HG02943 (cell line): ENCODE data around the gene C11orf24.

Experiments
- ATAC-seq: cut with Tn5 transposase; IDR thresholded peaks from one replicate; pipeline ENCODE4 v1.9.1; 2021; ENCODE audit warnings: mild to moderate bottlenecking, low read depth, moderate library complexity; ENCODE audit not compliant: unreplicated experiment

Gene C11orf24

DNA sequence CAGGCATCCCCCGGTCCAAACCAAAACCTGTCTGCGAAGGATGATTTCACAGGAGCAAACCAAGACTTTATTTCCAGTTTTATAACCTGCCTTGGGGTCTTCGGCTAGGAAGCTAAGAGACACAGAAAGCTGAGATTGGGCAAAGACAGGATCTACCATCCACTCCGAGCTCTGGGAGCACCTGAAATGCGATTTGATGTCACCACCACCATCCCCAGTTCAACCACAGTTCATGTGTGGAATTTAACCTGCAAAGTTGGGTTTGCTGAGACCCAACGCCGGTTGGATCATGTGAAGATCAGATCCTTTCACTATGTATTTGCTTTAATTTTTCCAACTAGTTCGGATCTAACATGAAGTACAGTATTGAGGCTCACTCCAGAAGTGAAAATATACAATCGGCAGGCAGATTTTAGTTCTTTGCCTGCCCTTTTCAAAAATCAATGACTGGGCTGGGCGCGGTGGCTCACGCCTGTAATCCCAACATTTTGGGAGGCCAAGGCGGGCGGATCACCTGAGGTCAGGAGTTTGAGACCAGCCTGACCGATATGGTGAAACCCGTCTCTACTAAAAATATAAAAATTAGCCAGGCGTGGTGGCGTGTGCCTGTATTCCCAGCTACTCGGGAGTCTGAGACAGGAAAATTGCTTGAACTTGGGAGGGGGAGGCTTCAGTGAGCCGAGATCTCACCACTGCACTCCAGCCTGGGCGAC lies 1.4 kb upstream of the C11orf24 start:
- ATAC-seq: no peak

DNA sequence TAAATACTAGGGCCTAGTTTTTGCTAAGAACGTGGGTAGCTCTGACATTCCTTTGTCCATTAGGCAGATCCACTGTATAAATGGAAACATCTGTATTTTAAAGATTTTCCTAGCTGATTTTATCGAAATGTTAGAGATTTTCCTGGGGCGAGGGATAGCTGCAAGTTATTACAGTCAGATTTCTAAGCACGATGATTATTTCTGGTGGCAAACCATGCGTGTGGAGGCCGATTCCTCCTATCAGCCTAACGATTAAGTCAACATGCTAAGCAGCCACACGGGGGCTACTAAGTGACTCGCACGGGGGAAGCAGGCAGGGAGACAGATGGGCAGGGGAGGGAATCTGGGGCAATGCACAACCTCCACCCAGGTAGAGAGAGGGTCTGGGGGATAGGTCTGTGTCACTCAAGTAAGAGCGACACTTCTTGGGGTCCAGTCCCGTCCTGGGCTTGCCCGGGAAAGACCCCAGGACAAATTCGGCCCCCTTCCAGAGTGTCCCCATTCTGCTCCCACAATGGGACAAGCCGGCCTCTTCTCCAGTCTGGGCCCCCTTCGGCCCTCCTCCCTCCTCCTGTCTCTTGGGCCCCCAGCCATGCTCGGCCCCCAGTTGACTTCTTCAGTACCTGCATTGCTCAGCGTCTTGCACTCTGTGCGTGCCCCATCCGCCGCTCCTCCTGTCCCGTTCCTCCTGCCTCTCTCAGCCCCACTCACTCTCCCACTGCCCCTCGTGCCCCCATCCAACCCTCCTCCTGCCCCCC lies 571 bp downstream of the C11orf24 start:
- ATAC-seq: peak; percentile 20

DNA sequence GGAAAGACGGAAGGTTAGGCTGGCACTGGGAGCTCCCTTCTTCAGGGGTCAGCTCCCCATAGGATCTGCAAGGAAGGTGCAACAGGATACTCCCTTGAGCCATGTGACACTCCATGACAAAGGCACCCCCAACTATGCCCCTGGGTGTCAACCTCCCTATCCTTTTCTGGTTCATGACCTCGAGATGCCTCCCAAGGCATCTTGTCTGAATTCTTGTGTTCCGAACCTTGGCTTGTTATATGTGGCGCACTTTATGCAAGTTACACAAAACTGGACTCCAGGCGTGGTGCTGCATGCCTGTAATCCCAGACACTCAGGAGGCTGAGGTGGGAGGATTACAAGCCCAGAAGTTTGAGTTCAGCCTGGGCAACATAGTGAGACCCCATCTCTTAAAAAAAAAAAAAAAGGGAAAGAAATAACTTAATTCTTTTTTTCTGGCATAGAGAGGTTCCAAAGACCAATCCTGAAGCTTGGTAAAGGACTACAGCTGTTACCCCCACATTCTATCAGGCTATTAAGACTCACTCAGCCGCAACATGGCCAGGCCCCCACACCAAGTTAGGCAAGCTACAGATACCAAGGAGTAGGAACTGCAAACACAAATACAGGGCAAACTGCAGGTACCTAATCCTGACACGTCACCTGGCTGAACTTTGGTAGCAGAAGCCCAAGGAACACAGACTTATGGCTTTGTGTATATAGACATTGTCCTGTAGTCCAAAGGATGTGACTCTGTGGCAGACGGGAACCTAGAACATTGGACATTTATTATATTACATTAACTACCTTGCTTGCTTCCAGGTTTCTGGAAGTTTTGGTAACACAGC lies 1.4 kb downstream of the C11orf24 start:
- no peak for ATAC-seq

DNA sequence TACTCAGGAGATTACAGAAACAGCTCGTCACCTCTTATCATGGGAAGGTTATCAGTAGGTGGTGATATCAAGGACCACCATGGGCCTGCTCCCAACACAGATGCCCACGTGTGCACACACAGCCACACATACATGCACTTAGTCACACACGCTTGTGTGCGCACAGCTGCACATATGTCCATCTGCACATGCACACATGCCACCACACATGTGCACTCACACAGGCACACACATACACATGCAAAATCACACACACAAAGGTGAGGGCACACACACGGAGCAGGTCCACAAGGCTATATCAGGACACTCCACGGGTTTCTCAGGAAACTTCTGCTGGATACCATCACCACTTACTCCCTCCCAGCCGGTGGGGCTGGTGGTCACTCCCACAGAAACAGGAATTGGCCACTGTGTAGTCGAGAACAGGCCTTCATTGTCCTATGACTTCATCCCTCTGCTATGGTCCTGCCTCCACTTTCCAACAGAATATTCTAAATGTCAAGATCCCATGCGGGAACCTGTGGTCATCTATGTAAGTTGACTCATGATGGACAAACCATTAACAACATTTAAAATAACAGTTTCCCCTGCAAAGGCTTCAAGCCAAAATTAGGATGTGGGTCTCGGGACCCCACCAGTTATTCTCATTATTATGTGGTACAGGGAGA lies 2.2 kb downstream of the C11orf24 start:
- no peak for ATAC-seq

DNA sequence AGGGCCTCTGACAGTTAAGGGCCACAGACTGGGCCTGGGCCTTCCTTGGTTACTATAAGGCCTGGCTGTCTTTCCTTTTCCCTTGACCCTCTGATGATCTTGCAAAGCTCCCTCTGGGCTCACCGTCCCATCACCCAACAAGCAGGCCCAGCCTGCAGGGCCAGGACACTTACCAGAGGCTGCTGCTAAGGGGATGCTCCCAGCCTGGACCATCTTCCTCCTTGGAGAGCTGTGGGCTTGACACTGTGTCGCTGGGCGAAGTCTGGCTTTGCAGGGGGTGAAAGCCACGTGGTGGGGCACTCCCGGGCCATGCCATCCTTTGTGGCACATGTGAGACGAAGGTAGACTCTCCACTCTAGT lies 3.9 kb downstream of the C11orf24 start:
- ATAC-seq: no peak

DNA sequence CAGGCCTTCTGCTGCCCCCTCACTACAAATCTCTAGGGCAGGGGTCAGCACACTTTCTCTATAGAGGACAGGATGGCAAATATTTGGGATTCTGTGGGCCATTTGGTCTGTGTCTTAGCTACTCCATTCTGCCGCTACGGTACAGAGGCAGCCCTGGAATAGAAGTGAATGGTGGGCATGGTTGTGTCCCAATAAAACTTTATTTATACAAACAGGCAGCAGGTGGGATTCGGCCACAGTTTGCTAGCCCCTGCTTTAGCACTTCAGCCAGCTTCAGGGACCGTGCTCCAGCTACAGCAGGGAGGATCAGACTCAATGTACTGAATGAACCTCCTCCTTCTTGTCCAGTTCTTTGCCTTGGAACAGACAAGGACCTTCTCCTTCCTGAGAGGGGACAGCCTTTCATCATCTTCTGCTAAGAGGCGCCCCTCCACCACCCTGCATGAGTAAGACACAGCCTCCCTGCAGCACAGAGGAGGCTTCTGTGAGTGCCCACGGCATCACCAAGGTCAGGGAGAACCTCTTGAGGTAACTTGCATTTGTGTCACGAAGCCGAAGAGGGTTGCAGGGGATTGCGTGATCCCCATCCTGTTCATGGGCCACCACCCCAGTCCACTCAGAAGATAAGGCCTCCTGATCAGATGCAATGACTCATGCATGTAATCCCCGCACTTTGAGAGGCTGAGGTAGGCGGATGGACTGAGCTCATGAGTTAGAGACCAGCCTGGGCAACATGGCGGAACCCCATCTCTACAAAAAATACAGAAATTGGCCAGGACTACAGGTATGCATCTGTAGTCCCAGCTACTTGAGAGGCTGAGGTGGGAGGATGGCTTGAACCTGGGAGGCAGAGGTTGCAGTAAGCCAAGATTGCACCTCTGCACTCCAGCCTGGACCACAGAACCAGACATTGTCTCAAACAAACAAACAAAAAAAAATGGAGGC lies 4.6 kb downstream of the C11orf24 start:
- no peak for ATAC-seq

DNA sequence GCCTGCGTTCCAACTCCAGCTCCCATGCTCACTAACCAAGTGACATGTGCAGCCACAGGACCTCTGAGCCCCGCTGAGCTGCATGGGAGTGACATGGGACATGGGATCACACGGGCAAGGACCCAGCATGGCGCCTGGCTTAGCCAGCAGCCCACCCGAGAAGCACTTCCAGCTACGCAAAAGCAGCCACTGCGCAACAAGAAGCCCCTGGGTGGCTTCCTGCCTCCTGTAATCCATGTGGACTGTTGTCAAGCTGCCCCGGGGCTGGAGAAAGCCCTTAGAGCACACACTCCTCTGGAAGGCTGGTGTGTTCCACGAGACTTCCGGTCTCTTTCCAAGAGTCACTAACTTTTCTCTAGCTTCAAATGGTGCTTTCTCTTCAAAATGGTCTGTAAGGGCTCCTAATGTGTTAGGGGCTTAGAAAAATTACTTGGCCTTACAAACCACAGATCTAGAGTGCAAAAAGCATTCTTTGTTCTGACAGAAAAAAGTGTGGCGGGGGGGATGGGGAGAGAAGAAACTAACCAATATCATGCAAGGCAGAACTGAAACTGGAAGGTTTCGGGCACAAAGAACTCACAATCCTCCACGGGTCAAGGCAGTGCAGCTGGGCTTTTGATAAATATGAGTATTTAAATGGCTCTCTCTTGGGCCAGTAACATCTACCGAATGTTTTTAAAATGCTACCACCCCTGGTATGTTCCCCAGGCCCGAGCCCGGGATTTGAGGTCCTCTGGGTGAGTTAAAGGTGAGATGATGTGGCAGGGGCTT lies 5.5 kb downstream of the C11orf24 start:
- no peak for ATAC-seq

DNA sequence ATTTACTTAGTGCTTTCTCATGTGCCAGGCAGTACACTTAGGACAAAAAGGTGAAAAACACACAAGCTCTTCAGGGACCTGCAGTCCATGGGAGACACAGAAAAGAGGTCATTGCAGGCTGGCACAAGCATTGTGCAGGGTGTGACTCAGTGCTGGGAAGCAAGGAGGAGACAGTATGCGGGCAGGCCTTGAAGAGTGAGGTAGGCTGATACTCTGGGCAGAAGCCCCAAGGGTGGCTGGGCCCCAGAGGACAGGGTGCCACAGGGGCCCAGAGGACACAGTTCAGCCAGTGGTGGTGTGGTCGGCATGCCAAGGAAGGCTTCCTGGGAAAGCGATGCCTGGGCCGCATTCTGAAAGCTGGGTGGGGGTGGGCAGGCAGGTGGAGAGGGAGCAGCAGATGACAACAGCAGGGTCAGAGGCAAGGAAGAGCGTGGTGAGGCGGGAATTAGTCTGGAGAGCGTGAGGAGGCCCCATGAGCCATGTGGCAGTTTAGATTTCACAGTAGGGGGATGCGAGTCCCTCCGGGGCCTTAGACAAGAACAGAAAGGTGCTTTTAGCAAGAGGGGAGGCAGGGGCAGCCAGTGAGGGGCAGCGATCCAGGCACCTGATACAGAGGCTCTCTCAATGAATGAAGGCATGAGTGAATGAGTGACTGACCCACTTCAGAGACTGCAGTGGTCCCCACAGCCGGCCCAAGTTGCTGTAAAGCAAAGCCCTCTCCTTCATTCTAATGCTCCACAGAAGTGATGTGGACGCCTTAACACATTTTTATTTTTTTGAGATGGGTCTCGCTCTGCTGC lies 6.8 kb downstream of the C11orf24 start:
- no peak for ATAC-seq

DNA sequence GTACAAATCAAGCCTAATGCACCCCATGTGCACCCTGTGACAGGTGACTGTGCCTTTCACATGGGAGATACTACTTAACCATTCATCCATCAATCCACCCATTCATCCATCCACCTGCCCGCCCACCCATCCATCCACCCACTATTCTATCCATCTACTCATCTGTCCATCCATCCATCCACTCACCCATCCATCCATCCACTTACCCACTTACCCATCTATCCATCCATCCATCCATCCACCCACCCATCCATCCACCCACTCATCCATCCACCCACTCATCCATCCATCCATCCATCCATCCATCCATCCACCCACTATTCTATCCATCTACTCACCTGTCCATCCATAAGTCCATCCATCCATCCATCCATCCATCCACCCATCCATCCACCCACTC lies 7.5 kb downstream of the C11orf24 start:
- ATAC-seq: no peak

DNA sequence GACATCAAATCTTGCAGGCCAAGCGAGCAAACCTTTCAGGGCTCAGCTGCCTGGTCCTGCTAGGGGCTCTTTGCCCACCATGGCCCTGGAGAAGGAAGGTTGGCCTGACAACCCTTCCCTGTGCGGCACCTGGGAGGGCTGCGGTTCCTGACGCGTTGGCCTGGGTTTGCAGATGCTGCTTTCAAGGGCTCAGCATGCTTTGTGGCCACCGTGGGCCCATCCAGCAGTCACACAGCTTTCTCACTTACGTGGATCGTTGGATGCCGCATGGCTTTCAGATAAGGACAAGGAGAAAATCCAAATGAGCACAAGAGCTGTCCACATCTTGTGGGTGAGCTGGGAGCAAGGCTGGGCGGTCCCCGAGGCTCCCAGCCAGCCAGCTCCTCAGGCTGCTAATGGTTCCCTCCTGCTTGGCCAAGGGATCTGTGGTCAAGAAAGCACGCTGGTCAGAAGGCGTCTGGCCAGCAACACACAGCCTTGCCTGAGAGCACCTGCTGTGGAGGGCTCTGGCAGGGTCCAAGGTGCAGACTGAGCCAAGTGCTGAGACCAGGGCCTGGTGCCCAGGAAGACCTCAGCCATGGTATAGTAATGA lies 8.2 kb downstream of the C11orf24 start:
- ATAC-seq: no peak

DNA sequence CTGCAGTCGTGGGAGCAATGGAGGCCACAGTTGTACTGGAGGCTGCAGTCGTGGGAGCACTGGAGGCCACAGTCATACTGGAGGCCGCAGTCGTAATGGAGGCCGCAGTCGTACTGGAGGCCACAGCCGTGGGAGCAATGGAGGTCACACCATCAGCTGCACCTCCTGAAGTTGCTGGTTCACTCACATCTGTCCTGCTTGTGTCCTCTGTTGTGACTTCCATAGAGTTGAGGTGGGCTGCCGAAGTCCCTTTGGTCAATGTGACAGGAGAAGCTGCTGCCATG lies 9.3 kb downstream of the C11orf24 start:
- ATAC-seq: no peak

DNA sequence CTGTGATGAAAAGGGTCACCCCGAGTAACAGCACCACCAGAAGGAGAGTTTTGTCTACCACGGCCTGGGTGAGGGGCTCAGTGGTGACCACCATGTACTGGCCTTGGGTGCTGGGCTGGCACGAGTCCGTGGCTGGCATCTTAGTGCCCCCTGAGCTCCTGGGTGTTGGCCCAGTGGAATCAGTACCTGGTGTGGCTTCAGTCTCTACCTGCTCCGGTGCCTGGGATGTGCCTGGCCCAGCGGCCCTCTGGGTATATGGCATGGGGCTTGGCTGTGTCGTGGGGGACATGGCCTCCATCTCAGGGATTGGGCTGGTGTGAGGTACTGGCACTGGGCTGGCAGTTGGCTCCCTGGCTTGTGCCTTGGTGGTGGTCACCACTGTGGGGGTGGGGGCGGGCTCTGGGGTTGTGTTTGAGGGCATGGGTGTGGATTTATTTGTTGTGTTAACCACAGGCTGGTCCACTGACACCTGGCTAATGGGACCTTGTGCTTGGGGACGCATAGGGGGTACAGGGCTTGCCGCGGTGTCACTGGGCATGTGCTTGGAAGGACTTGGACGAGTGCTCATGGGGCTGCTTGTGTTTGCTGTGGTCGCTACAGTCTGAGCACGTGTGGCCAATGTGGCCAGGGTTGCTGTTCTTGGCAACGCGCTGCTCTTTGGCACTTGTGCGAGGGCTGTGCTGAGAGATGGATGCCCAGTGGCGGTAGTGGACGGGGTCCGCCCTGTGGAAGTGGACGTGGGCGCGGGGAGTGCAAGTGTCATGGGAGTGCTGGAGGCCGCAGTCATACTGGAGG lies 9.8 kb downstream of the C11orf24 start:
- no peak for ATAC-seq

DNA sequence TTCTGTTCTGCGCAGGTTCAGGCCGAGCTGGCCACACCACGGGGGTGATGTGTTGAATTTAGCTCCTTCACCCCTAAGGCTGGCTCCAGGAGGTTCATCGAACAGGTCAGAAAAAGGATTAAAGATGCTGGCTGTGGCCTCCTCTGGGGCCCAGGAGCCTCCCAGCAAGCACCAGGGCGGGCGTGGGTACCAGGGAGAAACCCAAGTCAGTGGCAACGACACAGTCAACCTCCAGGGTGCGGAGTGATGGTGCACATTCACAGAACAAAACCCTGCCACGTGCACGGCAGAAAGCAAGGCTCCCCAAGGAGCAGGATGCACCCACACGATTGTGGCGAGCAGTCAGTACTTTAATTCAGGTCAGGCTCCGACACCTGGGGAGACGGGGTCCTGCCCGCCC lies 10.8 kb downstream of the C11orf24 start:
- no peak for ATAC-seq

DNA sequence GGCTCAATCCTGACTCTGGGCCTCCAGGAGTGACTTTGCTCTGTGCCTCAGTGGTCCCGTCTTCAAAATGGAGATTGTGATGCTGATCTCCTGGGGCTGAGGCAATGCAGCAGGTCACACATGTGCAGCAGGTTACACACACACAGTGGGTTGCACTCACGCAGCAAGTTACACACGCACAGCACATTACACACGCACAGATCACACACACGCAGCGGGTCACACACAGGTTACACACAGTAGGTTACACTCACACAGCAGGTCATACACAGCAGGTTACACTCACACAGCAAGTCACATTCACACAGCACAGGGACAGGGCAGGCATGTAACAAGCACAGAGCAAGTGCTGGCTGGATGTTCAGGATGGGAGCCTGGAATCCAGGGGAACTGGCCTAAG lies 11.3 kb downstream of the C11orf24 start:
- no peak for ATAC-seq

DNA sequence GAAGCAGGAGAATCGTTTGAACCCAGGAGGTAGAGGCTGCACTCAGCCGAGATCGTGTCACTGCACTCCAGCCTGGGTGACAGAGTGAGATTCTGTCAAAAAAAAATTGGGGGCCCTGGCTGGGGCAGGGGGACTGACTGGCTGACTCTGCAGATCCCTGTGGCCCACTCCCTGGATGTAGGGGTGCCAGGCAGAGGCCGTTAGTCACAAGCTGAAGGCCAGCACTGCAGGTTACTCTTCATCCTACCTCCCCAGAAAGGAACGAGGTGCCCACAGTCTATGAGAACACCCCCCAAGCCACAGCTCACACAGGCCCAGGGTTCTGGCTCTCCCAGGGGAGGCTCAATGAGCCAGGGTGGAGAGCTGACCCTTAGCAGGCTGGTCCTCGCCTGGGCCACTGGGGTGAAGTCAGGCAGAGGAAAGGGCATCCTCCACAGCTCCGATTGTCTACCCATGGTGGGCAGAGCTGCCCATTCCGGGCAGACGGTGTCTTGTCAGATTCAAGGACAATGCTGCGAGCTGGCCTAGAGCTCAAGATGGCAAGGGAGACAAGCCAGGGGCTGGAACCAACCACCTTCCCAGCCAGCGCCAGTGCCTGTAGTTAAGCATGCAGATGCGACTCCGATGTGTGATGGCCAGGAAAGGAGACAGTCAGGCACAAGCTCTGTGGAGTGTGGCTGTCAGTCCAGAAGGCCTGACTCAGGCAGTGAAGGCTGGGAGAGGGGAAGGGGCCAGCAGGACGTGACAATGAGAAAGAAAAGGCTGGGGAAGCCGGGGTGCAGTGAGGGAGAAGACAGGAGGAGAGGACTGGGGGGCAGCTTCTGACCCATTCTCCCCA lies 12.4 kb downstream of the C11orf24 start:
- no peak for ATAC-seq

DNA sequence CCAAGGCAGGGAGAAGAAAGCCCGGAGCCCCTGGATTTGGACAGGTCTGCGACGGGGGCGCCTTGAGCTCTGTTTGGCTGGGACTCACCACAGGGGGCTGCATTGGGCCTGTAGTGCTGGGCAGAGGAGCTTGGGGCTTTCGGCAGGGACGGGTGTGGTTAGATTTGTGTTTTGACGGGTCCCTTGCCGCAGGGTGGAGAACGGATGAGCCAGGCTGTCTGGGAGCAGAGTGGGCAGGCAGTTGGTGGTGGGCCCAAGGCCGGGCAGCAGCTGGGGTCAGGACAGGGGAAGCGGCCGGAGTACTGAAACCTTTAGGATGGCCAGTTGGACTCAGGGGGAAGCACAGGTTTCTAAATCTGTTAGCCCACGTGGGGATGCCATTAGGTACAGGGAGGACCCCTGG lies 13.4 kb downstream of the C11orf24 start:
- no peak for ATAC-seq
